HG03280 (cell line): ENCODE data around the gene CHD9.

ENCODE experiments used
- ATAC-seq: cut with Tn5 transposase; IDR thresholded peaks from one replicate; pipeline ENCODE4 v1.9.1; 2021; ENCODE audit warnings: mild to moderate bottlenecking, moderate library complexity; ENCODE audit not compliant: unreplicated experiment

CHD9 gene

GRCh38 chr16:53093162-53093744 is 38.5 kb downstream of the CHD9 start:
- no peak for ATAC-seq

- peak; percentile 36 for ATAC-seq
Measured at GRCh38 chr16:53094013-53094630, 39.3 kb downstream of the CHD9 start.

GRCh38 chr16:53097190-53097589 is 42.4 kb downstream of the CHD9 start:
- ATAC-seq = no peak

- peak; percentile 67 for ATAC-seq
Measured at GRCh38 chr16:53098526-53099317, 43.9 kb downstream of the CHD9 start.

- peak; percentile 53 for ATAC-seq
Measured at GRCh38 chr16:53099318-53100130, 44.7 kb downstream of the CHD9 start.

- no peak for ATAC-seq
Measured at GRCh38 chr16:53100131-53100748, 45.4 kb downstream of the CHD9 start.

GRCh38 chr16:53100889-53101288 is 46.1 kb downstream of the CHD9 start:
- ATAC-seq = no peak

GRCh38 chr16:53103811-53104210 is 49.0 kb downstream of the CHD9 start:
- ATAC-seq = no peak

GRCh38 chr16:53105565-53105964 is 50.8 kb downstream of the CHD9 start:
- no peak for ATAC-seq

GRCh38 chr16:53111078-53111791 is 56.4 kb downstream of the CHD9 start:
- ATAC-seq = no peak

- no peak for ATAC-seq
Measured at GRCh38 chr16:53112015-53112414, 57.2 kb downstream of the CHD9 start.

- ATAC-seq = no peak
Measured at GRCh38 chr16:53115047-53115446, 60.3 kb downstream of the CHD9 start.

- ATAC-seq = no peak
Measured at GRCh38 chr16:53115773-53116172, 61.0 kb downstream of the CHD9 start.

GRCh38 chr16:53121043-53121620 is 66.3 kb downstream of the CHD9 start:
- ATAC-seq = no peak

GRCh38 chr16:53121661-53122060 is 66.9 kb downstream of the CHD9 start:
- no peak for ATAC-seq

- no peak for ATAC-seq
Measured at GRCh38 chr16:53123747-53124146, 69.0 kb downstream of the CHD9 start.

GRCh38 chr16:53126390-53126789 is 71.6 kb downstream of the CHD9 start:
- ATAC-seq = no peak

- no peak for ATAC-seq
Measured at GRCh38 chr16:53129281-53130158, 74.7 kb downstream of the CHD9 start.
